Umbilical cord (tissue), 2 donors: ENCODE data around the gene PLCB1. TPM values are rescaled to one million over a fixed set of nuclear protein-coding genes. Genes with fewer than 3 reads are reported as not detected.
A peak's percentile ranks its signal among the peaks of the same experiment; 100 is the strongest.

ENCODE experiments used
- DNase-seq: peaks from one replicate; pipeline ENCODE4 v3.0.0-alpha.2; 2015; ENCODE audit warnings: low spot score
- total RNA-seq: library from RNA; depleted of rRNA; stranded (reverse); fragments of >200 nt; gene quantifications from one replicate; pipeline ENCODE4 v1.2.3, GENCODE V29; 2014; ENCODE audit warnings: low replicate concordance; ENCODE audit not compliant: insufficient read depth

Gene PLCB1
- total RNA-seq, 1 donor from 2014 or later: 49.1 TPM

DNA sequence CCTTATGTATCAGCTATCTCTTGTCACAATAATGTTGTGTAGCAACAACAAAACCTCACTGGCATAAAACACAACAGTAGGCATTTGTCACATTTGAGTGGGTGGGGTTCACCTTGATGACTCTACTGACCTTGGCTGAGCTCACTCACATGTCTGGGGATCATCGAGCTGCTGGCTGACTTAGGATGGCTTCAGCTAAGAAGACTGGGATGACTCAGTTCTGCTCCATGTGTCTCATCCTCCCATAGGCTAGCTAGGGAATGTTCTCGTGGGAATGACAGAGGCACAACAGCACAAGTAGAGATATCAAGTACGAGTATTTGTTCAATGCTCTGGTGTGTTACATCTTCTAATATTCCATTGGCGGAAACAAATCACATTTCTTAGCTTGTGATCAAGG lies 167.9 kb downstream of the PLCB1 start:
- DNase-seq: peak; percentile 3

DNA sequence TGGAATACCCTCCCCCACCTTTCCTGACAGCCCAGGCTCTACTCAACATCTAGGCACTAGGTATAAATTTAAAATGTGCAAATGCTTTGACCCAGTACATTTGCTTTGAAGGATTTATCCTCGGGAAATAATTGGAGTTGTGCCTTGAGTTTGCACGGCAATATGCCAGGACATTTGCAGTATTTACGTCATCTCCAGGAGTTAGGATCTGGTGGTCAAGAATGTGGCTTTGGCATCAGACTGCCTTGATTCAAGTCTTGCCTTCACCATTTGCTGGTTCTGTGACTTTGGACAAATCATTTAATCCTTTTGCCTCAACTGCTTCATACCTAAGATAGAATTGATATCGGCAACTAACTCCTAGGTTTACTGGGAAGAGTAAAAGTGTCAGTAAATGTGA lies 169.6 kb downstream of the PLCB1 start:
- DNase-seq: peak; percentile 21

DNA sequence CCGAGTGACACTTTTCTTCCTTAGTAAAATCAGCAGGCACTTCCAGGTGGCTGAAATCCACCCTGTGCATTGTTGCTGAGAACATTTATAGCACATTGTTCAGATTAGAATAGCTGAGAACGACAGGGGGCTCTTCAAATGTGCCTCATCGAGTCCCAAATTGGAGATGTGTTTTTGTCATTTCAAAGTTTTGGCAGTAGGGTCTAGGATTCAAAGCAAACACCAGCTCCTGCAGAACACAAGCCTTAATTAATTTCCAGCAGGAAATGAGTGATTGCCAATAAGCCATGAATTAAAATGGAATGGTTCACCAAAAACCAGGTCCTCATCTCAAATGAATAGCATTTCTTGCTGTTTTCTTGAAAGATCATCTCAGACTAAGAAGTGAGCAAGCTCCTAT lies 171.6 kb downstream of the PLCB1 start:
- no peak for DNase-seq

DNA sequence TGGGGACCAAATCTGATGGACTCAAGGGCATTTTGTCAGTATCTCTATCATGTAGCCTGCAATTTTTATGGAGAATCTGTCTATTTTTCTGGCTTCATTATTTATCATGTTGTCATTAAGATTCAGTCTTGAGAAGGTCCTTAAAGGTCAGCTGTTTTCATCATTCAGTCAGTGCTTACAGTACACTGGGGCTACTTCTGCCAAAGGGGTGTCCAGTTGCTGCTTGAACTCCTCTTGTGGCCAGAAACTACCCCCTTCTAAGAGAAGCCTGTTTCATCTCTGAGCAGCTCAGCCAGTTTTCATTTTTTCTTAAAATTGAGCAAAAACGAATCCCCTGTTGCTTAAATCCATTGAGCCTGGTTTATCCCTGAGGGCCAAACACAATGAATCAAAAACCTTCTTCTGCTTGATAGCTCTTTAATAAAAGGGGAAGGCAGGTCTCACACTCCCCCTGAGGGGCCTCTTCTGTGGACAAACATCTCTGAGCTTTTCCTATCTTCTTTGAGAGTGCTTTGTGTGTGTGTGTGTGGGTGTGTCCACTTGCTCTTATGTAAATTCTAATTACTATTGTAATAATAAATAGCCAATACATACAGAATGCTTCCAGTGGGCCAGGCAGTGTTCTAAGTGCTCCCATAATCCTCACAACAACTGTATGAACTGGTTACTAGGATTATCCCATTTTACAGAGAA lies 172.2 kb downstream of the PLCB1 start:
- DNase-seq: peak; percentile 70

DNA sequence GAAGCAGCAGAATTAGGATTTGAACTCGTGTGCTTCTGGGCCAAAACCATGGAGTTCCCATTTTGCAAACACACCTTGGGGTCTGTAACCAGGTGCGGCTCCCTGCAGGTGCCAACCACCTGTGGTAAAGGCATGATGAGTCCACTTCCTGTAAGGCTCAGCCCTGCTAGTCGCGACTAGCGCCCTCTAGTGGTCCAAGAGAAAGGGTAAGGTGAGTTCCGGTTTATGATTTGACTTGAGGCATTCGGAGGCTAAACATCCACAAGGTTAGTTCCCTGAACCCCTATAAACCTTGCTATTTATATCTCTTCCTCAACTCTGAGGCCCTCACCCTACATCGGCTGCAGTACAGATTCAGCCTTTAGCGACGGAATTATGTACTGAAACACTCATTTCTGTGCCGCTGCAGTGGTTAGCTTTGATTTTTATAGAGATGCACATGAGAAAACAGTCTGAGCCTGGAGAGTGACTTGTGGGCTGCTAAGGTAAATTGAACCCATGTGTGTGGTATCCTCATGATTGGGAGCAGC lies 173.4 kb downstream of the PLCB1 start:
- peak; percentile 10 for DNase-seq

DNA sequence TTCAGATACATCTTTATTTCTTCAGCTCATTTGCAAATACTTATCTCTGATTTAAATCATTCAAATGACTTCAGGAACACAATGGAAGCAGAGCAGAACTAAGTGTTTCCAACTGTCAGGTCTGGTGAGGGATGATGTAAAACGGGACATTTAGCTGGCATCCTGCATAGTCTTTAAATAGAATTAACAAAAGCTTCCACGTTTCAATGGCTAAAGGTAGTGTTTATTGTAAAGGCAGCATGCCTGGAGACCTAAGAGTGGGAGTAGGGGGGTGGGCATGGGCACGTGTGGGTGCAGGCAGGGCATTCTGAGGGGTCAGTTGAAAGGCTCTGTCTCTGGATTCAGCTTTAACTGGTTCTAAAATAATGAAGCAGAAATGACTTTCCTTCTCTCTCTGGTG lies 174.9 kb downstream of the PLCB1 start:
- no peak for DNase-seq

DNA sequence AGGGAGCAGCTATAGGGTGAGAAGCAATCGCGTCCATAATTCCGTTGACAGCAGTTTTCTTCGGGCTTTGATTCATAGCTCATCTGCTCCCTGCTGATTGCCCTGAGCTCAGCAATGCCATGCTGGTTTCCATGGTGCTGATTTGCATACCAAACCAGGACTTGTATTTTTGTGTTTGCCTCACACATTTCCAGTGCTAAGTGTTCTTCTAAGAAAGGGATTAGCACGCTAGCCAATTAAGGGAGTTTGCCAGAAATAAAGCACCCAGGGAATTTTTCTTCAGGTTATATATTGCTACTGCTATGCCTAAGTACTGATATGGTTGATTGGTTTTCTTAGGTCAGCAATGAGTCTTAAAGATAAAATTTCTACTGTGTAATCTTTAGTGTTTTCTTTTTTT lies 177.6 kb downstream of the PLCB1 start:
- DNase-seq: no peak

DNA sequence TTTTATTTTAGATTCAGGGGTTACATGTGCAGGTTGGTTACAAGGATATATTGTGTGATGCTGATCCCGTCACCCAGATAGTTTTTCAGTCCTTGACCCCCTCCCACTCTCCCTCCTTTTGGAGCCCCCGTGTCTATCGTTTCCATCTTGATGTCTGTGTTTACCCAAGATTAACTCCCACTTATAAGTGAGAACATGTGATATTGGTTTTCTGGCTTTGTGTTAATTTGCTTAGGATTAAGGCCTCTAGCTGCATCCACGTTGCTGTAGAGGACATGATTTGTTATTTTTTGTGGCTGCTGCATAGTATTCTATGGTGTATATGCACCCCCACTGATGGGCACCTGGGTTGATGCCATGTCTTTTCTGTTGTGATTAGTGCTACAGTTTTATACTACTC lies 178.6 kb downstream of the PLCB1 start:
- no peak for DNase-seq

DNA sequence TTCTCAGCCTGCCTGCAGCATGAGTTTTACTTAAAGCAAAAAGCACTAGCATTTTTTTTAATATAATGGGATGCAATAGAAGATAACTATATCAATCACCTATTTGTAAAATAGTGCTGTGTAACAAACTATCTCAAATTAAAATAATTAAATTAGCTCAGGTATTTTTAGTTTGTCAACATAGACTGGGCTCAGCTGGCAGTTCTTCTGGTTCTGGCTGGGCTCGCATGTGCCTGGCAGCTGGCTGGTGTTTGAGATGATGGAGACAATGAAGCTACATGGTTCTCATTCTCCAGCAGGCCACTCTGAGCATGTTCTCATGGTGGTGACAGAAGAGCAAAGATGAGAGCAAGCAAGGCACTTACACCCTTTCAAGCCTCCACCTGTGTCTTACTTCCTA lies 181.0 kb downstream of the PLCB1 start:
- DNase-seq: no peak

DNA sequence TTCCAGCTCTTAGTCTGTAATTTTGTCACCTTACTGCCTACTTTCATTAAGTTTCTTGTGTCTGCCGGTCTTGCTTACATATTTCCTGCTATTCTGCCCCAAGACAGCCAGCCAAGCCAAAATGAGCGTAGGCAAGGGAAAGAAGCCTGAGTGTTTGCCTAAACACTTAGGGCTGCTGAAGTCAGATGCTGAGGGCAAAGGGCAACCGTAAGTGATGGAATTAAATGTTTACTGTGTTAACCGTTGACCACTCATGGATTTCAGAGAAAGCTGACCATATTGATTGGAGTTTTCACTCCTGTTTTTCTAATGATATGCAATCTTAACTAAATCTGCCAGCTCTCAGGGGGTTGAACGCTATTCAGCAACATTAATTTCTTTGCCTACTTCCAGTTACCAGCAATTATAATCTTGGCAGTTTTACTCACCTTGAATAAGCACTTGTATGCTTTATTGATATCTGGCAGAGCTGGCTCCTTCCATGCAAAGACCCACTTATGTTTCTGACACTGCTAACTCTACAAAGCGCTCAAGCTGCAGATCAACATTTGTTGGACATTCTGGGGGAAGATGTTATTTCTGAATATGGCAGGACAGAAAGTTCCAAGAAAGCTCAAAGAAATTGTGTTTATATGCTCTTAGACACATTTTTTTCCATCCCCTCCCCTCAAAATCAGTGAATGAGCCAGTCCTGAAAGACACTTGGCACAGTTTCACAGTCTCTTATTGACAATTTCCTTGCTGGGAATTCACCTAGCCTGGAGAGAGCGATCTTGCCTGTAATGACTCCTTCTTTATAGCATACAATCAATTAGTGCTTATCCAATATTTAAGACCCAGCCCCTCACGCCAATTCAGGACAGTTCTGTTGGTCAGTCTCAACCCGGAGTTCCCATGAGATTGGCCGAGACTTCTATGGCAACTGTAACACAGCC lies 183.8 kb downstream of the PLCB1 start:
- no peak for DNase-seq

DNA sequence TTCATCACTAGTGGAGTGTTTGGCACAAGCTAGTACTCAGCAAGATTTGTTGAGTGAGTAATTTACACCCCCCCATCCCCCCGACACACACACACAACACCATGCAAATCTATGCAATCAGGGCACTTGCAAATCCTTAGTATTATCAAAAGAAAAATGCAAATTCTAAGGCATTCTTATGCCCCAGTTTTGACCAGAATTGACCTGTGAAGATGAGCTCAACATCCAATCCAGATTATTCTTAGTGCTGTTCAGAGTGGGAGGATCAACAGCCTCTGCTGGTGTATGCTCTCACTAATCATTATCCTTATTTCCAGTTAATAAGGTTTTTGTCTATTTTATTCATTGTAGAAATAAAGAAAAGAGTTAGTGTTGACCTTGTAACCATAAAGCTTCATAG lies 185.4 kb downstream of the PLCB1 start:
- no peak for DNase-seq

DNA sequence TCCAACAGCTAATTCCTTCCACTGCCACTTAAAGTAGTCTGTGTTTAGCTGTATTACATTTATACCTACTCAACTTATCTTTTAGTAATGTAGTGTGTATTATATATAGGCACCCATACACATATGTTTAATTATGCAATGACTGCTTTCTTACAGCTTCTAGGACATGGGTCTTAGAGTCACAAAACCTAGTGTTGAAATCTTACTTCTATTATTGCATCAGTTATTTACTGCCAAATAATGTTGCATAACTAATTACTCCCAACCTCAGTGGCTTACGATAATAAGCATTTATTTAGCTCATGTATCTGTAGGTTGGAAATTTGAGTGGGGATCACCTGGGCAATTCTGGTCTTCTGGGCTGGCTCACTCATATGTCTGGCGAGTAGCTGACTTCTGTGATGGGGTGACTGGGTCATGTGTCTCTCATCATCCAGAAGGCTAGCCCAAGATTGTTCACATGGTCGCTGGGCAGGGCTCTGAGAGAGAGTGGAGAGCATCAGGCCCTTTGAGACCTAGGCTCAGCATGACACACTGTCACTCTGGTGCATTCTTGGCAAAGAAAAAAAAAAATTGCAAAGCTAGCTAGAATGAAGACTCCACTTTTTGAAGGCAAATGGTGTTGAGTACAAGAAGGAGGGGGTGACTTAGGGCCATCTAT lies 187.0 kb downstream of the PLCB1 start:
- no peak for DNase-seq

DNA sequence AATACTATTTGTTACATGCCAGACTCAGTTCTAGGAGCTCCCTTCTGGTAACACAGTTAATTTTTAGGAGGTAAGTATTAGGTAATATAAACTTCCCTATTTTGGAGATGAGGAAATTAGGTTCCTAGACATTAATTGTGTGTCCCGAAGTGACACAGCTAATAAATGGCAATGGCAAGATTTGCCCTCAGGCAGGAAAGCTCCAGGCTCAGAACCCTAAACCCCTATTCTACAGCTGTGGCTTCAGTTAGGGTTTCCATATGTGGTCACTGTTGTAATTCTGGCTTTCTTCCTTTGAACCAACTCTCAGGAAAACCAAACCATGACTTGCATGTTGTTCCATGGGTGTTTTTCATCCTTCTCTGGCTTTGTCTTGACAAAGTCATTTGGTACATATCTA lies 188.2 kb downstream of the PLCB1 start:
- no peak for DNase-seq

DNA sequence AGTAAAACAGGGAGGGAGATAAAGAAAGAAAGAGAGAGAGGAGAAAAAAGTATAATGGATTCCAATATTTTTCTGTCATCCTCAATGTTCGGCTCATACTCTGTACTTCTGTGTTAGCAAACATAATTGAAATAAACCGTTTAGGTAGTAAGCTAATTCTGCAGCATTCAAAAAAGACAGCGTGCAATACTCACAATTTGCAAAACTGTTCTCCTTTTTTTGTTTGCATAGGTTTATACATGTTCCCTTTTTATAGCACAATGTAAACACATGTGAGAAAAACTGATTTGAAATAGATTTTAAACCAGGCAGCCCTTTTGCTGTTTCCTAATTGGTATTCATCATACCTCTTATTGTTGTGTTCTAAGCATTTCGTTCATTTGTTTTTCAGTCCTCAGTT lies 188.9 kb downstream of the PLCB1 start:
- no peak for DNase-seq

DNA sequence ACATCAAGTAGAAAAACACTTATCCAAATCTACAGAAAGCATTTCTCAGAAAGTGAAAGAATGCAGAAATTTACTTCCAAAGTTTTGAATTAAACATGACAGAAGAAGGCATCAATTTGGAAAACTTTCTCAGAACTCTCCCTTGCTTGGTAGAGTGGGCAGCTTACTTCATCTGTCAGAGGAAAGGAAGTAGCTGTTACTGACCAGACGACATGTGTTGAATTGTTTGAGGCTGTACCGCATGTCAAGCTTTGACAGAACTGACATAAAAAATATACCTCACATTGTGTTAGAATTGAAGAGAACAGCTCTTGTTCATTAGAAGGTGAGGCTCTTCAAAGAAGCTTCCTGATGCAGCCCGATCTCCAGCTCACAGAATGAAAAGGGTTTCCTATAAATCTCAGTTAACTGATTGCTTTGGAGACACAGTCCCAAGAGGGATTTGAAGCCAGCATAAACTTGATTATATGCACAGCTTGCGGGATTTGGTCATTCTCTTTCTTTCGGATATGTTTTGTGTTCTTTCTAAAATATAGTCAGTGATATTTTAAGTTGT lies 190.7 kb downstream of the PLCB1 start:
- DNase-seq: no peak

DNA sequence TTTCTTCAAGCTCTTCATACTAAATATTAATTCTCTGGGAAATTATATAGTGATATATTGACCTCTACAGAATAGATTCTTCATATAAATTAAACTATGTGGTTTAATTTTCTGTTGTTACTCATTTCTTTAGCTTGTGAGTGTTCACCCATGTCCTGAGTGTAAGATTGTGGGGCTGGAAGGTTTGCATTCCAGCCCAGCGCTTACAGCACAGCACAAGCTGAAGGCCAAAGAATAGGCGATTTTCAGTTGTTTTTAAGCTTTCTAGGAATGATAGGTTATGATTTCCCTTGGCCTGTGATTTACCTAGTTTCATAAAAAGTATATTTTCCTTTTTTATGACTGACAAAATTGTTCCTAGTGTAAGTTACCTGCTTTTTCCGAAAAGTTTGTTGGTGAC lies 194.1 kb downstream of the PLCB1 start:
- DNase-seq: no peak

DNA sequence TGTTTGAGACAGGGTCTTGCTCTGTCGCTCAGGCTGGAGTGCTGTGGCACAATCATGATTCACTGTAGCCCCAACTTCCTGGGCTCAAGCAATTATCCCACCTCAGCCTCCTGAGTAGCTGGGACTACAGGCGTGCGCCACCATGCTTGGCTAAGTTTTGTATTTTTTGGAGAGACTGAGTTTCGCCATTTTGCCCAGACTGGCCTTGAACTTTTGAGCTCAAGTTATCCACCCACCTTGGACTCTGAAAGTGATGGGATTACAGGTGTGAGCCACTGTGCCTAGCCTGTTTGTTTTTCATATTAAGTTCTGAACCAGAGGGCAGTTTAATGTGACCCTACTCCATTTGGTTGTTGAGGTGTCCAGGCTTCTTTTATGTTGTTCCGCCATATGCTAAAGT lies 194.8 kb downstream of the PLCB1 start:
- DNase-seq: no peak

DNA sequence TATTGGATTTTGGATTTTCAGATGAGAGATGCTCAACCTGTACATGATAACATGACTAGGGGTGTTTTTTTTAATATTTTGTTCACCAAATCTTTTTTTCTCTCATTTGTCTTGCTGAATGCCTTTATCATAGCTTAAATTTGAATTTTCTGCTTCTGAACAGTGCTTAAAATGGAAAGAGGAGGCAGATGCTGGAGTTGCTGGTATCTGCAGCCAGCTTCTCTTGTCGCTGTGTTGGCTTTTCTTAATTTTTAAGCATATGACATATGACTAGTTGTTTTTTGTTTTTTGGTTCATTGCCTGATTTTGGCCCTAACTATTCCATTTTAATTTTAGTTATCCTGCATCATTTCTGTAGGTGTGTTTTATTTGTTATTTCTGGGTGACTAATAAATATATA lies 196.1 kb downstream of the PLCB1 start:
- no peak for DNase-seq

DNA sequence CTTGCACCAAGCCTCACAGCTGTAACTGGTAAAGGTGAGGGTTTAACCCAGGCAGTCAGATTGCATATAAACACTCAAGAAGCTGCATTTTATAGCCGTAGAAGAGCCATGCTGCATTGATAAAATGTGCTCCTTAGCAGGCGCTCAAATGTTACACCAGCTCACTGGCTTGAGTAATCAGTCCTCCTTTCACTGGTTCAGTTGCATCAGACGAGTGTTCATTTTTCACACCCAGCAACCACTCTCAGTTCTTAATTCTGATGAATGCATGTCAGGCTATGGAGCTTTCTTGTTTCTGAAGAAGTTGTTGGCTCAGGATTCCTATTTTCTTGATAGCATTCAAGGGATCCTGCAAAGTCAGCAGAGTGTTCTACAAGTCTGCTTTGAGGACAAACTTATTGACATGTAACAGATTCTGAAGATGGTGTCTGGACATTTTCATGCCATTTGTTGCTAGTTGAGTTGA lies 198.3 kb downstream of the PLCB1 start:
- DNase-seq: no peak

DNA sequence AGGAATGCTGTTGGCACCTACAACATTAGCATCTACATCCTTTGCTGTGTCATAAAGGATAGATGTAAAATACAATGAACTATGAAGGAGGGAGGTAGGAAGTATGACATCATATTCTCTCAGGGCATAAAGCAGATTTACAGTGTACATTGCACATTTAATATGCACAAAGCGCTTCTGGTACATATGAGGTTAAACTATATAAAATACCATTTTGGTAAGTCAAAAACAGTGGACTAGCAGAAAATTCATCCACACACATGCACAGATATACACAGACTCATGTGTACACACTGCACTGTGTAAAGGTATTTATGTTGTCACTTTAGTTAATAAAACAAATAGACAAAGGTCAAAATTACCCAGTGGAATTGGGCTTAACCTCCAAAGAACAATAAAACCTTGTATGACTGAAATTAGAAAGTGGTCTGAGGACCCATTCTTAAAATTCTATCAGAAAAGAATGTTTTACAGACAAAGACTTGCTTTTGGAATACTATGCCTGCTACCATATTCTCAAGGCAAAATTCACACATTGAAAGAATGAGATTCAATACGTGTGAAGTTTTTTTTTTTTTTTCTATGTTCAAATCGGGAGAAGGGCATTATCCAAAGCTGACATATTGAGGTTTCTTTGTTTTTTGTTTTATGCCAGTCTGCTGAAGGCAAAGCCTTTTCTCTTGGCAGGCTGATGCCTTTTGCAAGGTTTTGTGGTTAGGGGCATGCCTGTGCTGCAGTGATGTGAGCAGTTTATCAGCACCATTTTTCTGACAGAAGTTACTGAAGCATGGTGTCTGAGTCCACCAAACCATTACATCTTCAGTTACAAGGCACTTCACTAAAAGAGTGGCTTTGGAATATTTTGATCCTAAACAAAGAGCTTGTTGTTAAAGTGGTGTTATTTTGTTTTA lies 199.0 kb downstream of the PLCB1 start:
- DNase-seq: no peak
